ENCODE results near the gene FBLN2.

The FBLN2 gene

GRCh38 chr3:13533885-13534301 is 15.0 kb upstream of the FBLN2 start:
- DNase-seq, result no peak

GRCh38 chr3:13535526-13535875 is 13.4 kb upstream of the FBLN2 start:
- no peak for DNase-seq

GRCh38 chr3:13535905-13536304 is 13.0 kb upstream of the FBLN2 start:
- no peak for DNase-seq

- no peak for DNase-seq
Observed at GRCh38 chr3:13536432-13536831, 12.5 kb upstream of the FBLN2 start.

- DNase-seq, result no peak
Observed at GRCh38 chr3:13536832-13537231, 12.1 kb upstream of the FBLN2 start.

- no peak for DNase-seq
Observed at GRCh38 chr3:13537244-13537908, 11.5 kb upstream of the FBLN2 start.

- no peak for DNase-seq
Observed at GRCh38 chr3:13537909-13538296, 11.0 kb upstream of the FBLN2 start.

- no peak for DNase-seq
Observed at GRCh38 chr3:13538520-13539291, 10.2 kb upstream of the FBLN2 start.

GRCh38 chr3:13539292-13539638 is 9.7 kb upstream of the FBLN2 start:
- no peak for DNase-seq

- DNase-seq, result no peak
Observed at GRCh38 chr3:13539671-13540070, 9.3 kb upstream of the FBLN2 start.

- no peak for DNase-seq
Observed at GRCh38 chr3:13540297-13540995, 8.5 kb upstream of the FBLN2 start.

- DNase-seq, result no peak
Observed at GRCh38 chr3:13541691-13542090, 7.2 kb upstream of the FBLN2 start.

- DNase-seq, result no peak
Observed at GRCh38 chr3:13542142-13542541, 6.8 kb upstream of the FBLN2 start.

- DNase-seq, result no peak
Observed at GRCh38 chr3:13543253-13543652, 5.7 kb upstream of the FBLN2 start.

GRCh38 chr3:13544293-13544831 is 4.6 kb upstream of the FBLN2 start:
- peak; percentile 69 for DNase-seq

GRCh38 chr3:13544951-13545651 is 3.8 kb upstream of the FBLN2 start:
- DNase-seq, result no peak

GRCh38 chr3:13545952-13546454 is 2.9 kb upstream of the FBLN2 start:
- no peak for DNase-seq

GRCh38 chr3:13546667-13547171 is 2.2 kb upstream of the FBLN2 start:
- no peak for DNase-seq

- no peak for DNase-seq
Observed at GRCh38 chr3:13547591-13548371, 1.1 kb upstream of the FBLN2 start.

- DNase-seq, result no peak
Observed at GRCh38 chr3:13549623-13550422, 898 bp downstream of the FBLN2 start.

GRCh38 chr3:13550423-13550690 is 1.4 kb downstream of the FBLN2 start:
- no peak for DNase-seq
